HCT116 (cell line): ENCODE data around the gene MED7. TPM values are rescaled to one million over a fixed set of nuclear protein-coding genes. Genes with fewer than 3 reads are reported as not detected.

Experiments
- ATAC-seq: fragments of 200-7000 bp; cut with Tn5 transposase; 2 replicates; pipeline ENCODE4 v1.9.1; 2020; ENCODE audit warnings: mild to moderate bottlenecking, moderate library complexity
- BruUV-seq: library from RNA; stranded (reverse); fragments of 400-500 nt; replicated peaks from 2 replicates; lab custom pipeline; 2021; lab: Mats Ljungman, UMichigan
- CTCF ChIA-PET: fragments of 300-600 bp; sonication (Branson Sonifier 250); formaldehyde crosslinking; loops from one replicate; lab custom pipeline; 2021; ENCODE audit warnings: antibody characterized with exemption; lab: Charles Lee
- POLR2A ChIA-PET: fragments of 300-600, 350-600 bp; sonication (Branson Sonifier 250); formaldehyde crosslinking; loops from one replicate; lab custom pipeline; 2021; ENCODE audit warnings: antibody characterized with exemption; lab: Charles Lee
- RAD21 ChIA-PET, 2 experiments: fragments of 300-600 bp; sonication (Branson Sonifier 250); formaldehyde crosslinking; loops; one replicate each; lab custom pipeline; 2023; ENCODE audit warnings: low total read pairs in 2 of 2; ENCODE audit not compliant: uncharacterized antibody in 2 of 2, unreplicated experiment in 2 of 2, low non-redundant PET in 1 of 2; lab: Charles Lee
- DNase-seq: peaks from one replicate; pipeline ENCODE4 v3.0.0-alpha.2; 2010; ENCODE audit warnings: low read depth, low spot score
- H2AFZ ChIP-seq: fragments of 200-600 bp; shearing (Covaris generic), sonication (generic); 2 replicates; pipeline ENCODE4 v1.6.1; 2017; ENCODE audit warnings: low read depth, mixed run types, mixed read lengths, antibody characterized with exemption, low read length; ENCODE audit not compliant: poor library complexity, severe bottlenecking
- H3K27ac ChIP-seq: 2 replicates; pipeline ENCODE4 v1.5.1; 2012; ENCODE audit warnings: low read depth, low read length
- H3K27me3 ChIP-seq: fragments of 200-600 bp; sonication (generic); 2 replicates; pipeline ENCODE4 v1.6.1; 2016; ENCODE audit warnings: mixed run types, low read length, mixed read lengths; ENCODE audit not compliant: insufficient read depth
- H3K36me3 ChIP-seq, 2 experiments: fragments of 200-500 bp in 1 of 2; fragments of 200-600 bp in 1 of 2; sonication (Bioruptor generic) in 1 of 2; sonication (generic) in 1 of 2; 2 replicates each; pipeline versions ENCODE4 v1.5.1 to v1.6.1; 2014 to 2016; ENCODE audit warnings: low read length in 2 of 2, inconsistent platforms in 1 of 2, mixed read lengths in 1 of 2, mixed run types in 1 of 2; ENCODE audit not compliant: insufficient read depth in 2 of 2, control insufficient read depth in 1 of 2
- H3K4me1 ChIP-seq, 2 experiments: fragments of 200-600 bp in 1 of 2; sonication (generic) in 1 of 2; 2 replicates each; pipeline versions ENCODE4 v1.5.1 to v1.6.1; 2012 to 2017; ENCODE audit warnings: low read length in 2 of 2, inconsistent platforms in 1 of 2, mild to moderate bottlenecking in 1 of 2, mixed read lengths in 1 of 2, mixed run types in 1 of 2, moderate library complexity in 1 of 2; ENCODE audit not compliant: insufficient read depth in 2 of 2, control insufficient read depth in 1 of 2
- H3K4me2 ChIP-seq: fragments of 200-600 bp; sonication (generic); 2 replicates; pipeline ENCODE4 v1.6.1; 2017; ENCODE audit warnings: mixed run types, low read length, mixed read lengths
- H3K4me3 ChIP-seq, 2 experiments: fragments of 200-600 bp in 1 of 2; sonication (generic) in 1 of 2; replicated peaks in 1 of 2; 2 replicates each; pipeline ENCODE4 v1.5.1; 2011 to 2016; ENCODE audit warnings: low read length in 2 of 2, control low read depth in 1 of 2, low read depth in 1 of 2, mild to moderate bottlenecking in 1 of 2, mixed read lengths in 1 of 2, mixed run types in 1 of 2
- H3K79me2 ChIP-seq: fragments of 200-600 bp; sonication (generic); 2 replicates; pipeline ENCODE4 v1.6.1; 2017; ENCODE audit warnings: mild to moderate bottlenecking, mixed run types, low read length, moderate library complexity, mixed read lengths; ENCODE audit not compliant: insufficient read depth
- H3K9ac ChIP-seq: fragments of 200-600 bp; sonication (generic); 2 replicates; pipeline ENCODE4 v1.6.1; 2016; ENCODE audit warnings: low read length, mixed read lengths
- H3K9me2 ChIP-seq: fragments of 200-600 bp; sonication (generic), shearing (Covaris generic); 2 replicates; pipeline ENCODE4 v1.6.1; 2017; ENCODE audit warnings: mixed run types, mild to moderate bottlenecking, moderate library complexity; ENCODE audit not compliant: insufficient read depth
- H3K9me3 ChIP-seq, 2 experiments: fragments of 200-500 bp in 1 of 2; fragments of 200-600 bp in 1 of 2; sonication (Bioruptor generic) in 1 of 2; sonication (generic) in 1 of 2; 2 replicates each; pipeline ENCODE4 v1.6.1; 2014 to 2017; ENCODE audit warnings: low read length in 2 of 2, mixed read lengths in 2 of 2, inconsistent platforms in 1 of 2, low read depth in 1 of 2, mild to moderate bottlenecking in 1 of 2, mixed run types in 1 of 2, moderate library complexity in 1 of 2; ENCODE audit not compliant: control insufficient read depth in 1 of 2, insufficient read depth in 1 of 2
- H4K20me1 ChIP-seq: fragments of 200-600 bp; sonication (generic), shearing (Covaris generic); 2 replicates; pipeline ENCODE4 v1.6.1; 2017; ENCODE audit warnings: mixed run types, mild to moderate bottlenecking, moderate library complexity; ENCODE audit not compliant: insufficient read depth
- ATF3 ChIP-seq: IDR thresholded peaks from 2 replicates; pipeline ENCODE4 v1.6.1; 2012
- CBX3 ChIP-seq: IDR thresholded peaks from 2 replicates; pipeline ENCODE4 v1.6.1; 2012; ENCODE audit warnings: low read depth
- CEBPB ChIP-seq: IDR thresholded peaks from 2 replicates; pipeline ENCODE4 v1.6.1; 2012; ENCODE audit warnings: low read depth
- ELF1 ChIP-seq: IDR thresholded peaks from 2 replicates; pipeline ENCODE4 v1.6.1; 2012; ENCODE audit warnings: low read depth, borderline replicate concordance
- EZH2 ChIP-seq: fragments of 200-600 bp; sonication (generic); IDR thresholded peaks from 2 replicates; pipeline ENCODE4 v1.6.1; 2017; ENCODE audit warnings: antibody characterized with exemption, mixed run types
- POLR2A ChIP-seq: IDR thresholded peaks from 2 replicates; pipeline ENCODE4 v1.7.0; 2011; ENCODE audit warnings: borderline replicate concordance; ENCODE audit not compliant: insufficient read depth, insufficient read length; ENCODE audit errors: extremely low read depth
- POLR2AphosphoS5 ChIP-seq: IDR thresholded peaks from 2 replicates; pipeline ENCODE4 v1.6.1; 2011; ENCODE audit warnings: mild to moderate bottlenecking, low read depth, low read length, moderate library complexity
- RAD21 ChIP-seq: IDR thresholded peaks from 2 replicates; pipeline ENCODE4 v1.6.1; 2012; ENCODE audit warnings: low read depth, mild to moderate bottlenecking
- REST ChIP-seq: IDR thresholded peaks from 2 replicates; pipeline ENCODE4 v1.6.1; 2012; ENCODE audit warnings: low read depth
- SIN3A ChIP-seq: IDR thresholded peaks from 2 replicates; pipeline ENCODE4 v1.6.1; 2012; ENCODE audit warnings: low read depth
- SP1 ChIP-seq: IDR thresholded peaks from 2 replicates; pipeline ENCODE4 v1.6.1; 2012; ENCODE audit warnings: low read depth
- TCF7L2 ChIP-seq: IDR thresholded peaks from 2 replicates; pipeline ENCODE4 v1.7.0; 2011; ENCODE audit warnings: borderline replicate concordance, inconsistent platforms; ENCODE audit not compliant: insufficient read depth, insufficient read length; ENCODE audit errors: extremely low read depth
- YY1 ChIP-seq: IDR thresholded peaks from 2 replicates; pipeline ENCODE4 v1.6.1; 2011; ENCODE audit warnings: low read length, low read depth, moderate library complexity, mild to moderate bottlenecking; ENCODE audit not compliant: insufficient replicate concordance; ENCODE audit errors: extremely low read depth
- ZFX ChIP-seq: fragments of 450-650 bp; IDR thresholded peaks from 2 replicates; pipeline ENCODE4 v1.6.1; 2017
- ZNF274 ChIP-seq: fragments of 200-500 bp; sonication (Bioruptor generic); IDR thresholded peaks from 2 replicates; pipeline ENCODE4 v1.6.1; 2014; ENCODE audit warnings: mild to moderate bottlenecking, low read depth, low read length, inconsistent platforms
- intact Hi-C: fragments of 100-400 bp; cut with micrococcal nuclease; formaldehyde crosslinking; loops from 2 replicates; pipeline ENCODE4 v1.10.0; 2022
- total RNA-seq: library from RNA; stranded (reverse); gene quantifications from one replicate; pipeline ENCODE4 v1.2.1, GENCODE V29; 2021; ENCODE audit not compliant: unreplicated experiment

MED7 gene
- total RNA-seq, 1 experiment from 2014 or later = 9.1 TPM

GRCh38 chr5:157180374-157181264 lies 38.0 kb upstream of the MED7 start, which contains the start of gene ITK:
Gene ITK (plus strand): TSS chr5:157180840. CDS start chr5:157180978, 138 bp downstream.
- Histone ChIP-seq H3K36me3 (no peaks in the 10 kb centered on the region), H3K27me3 (peaks cover 57% of the 10 kb centered on the region), H2AFZ (no peak within 1 kb of the TSS), H3K79me2 (no peaks in the 10 kb centered on the region), H3K4me3 (no peak within 1 kb of the TSS), H3K9me3 (no peaks in the 10 kb centered on the region), H3K4me2 (no peak within 1 kb of the TSS), H3K27ac (no peak within 1 kb of the TSS), H3K9me2 (no peaks in the 10 kb centered on the region), H3K9ac (no peak within 1 kb of the TSS), H4K20me1 (no peaks in the 10 kb centered on the region), H3K4me1 (no peaks in the 10 kb centered on the region)
- intact Hi-C loops = no loop called here
- TF ChIP-seq SIN3A (no peak), YY1 (no peak), CEBPB (no peak), TCF7L2 (no peak)
- ATAC-seq (no peak), DNase-seq (no peak)
- CTCF ChIA-PET = no interaction called here
- no TSS peak for BruUV-seq
- RAD21 ChIA-PET = no interaction called here
- POLR2A ChIA-PET = no interaction called here

- Histone ChIP-seq H3K27me3 (peaks cover 47% of the 10 kb centered on the region), H3K4me1 (no peaks in the 10 kb centered on the region), H3K9ac (no peak overlapping the region), H3K4me2 (no peak overlapping the region), H3K27ac (no peak overlapping the region), H3K36me3 (no peaks in the 10 kb centered on the region), H4K20me1 (no peaks in the 10 kb centered on the region), H3K4me3 (no peak overlapping the region), H3K9me2 (no peaks in the 10 kb centered on the region), H3K9me3 (no peaks in the 10 kb centered on the region), H2AFZ (no peak overlapping the region), H3K79me2 (no peaks in the 10 kb centered on the region)
- ChIA-PET RAD21 (no interaction called here), CTCF (no interaction called here), POLR2A (no interaction called here)
- intact Hi-C loops = no loop called here
- no peak for DNase-seq
- ATAC-seq = no peak
- no TSS peak for BruUV-seq
- TF ChIP-seq SP1 (no peak), CBX3 (no peak), POLR2AphosphoS5 (no peak), RAD21 (no peak), REST (no peak), ZNF274 (no peak), SIN3A (no peak), POLR2A (no peak), ZFX (no peak), ELF1 (no peak), EZH2 (no peak), TCF7L2 (no peak), ATF3 (no peak)
These were observed 36.3 kb upstream of the MED7 start for GRCh38 chr5:157178966-157179365.
